Neural cell (in vitro differentiated cells): Measurements from ENCODE around the gene CPT1A.

Experiments
- CTCF ChIP-seq: fragments of 450-650 bp; IDR thresholded peaks from 2 replicates; pipeline ENCODE4 v1.5.1; 2014; ENCODE audit warnings: antibody characterized with exemption, mild to moderate bottlenecking, moderate library complexity; ENCODE audit not compliant: poor library complexity, severe bottlenecking
- EZH2 ChIP-seq: fragments of 200-600, 300-800 bp; shearing (Covaris generic), sonication (generic); IDR thresholded peaks from 2 replicates; pipeline ENCODE4 v1.6.1; 2014; ENCODE audit warnings: antibody characterized with exemption, low read length, borderline replicate concordance, mild to moderate bottlenecking; ENCODE audit not compliant: insufficient read depth, poor library complexity, severe bottlenecking
- MXI1 ChIP-seq: fragments of 450-650 bp; conservative IDR thresholded peaks from 2 replicates; pipeline ENCODE4 v1.6.1; 2014; ENCODE audit warnings: antibody characterized with exemption, mild to moderate bottlenecking; ENCODE audit not compliant: poor library complexity, severe bottlenecking
- POLR2AphosphoS5 ChIP-seq: IDR thresholded peaks from 2 replicates; pipeline ENCODE4 v1.6.1; 2012
- RAD21 ChIP-seq: fragments of 450-650 bp; conservative IDR thresholded peaks from 2 replicates; pipeline ENCODE4 v1.6.1; 2014; ENCODE audit warnings: antibody characterized with exemption, mild to moderate bottlenecking, moderate library complexity
- REST ChIP-seq: IDR thresholded peaks from 2 replicates; pipeline ENCODE4 v1.6.1; 2012; ENCODE audit warnings: borderline replicate concordance

- TF ChIP-seq MXI1 (no peak), CTCF (no peak), POLR2AphosphoS5 (no peak), REST (no peak), RAD21 (no peak), EZH2 (no peak)
Measured at GRCh38 chr11:68715456-68716122, 126.1 kb downstream of the CPT1A start.
